BE2C (cell line): Measurements from ENCODE around the gene RASGRP1.
A peak's percentile ranks its signal among the peaks of the same experiment; 100 is the strongest.

Experiments used
- DNase-seq: peaks from one replicate; pipeline ENCODE4 v3.0.0-alpha.2; 2020
- H3K27me3 ChIP-seq: fragments of 250-450 bp; sonication (Bioruptor Pico); 2 replicates; pipeline ENCODE4 v1.5.1; 2020; ENCODE audit warnings: mild to moderate bottlenecking
- H3K36me3 ChIP-seq: fragments of 250-450 bp; sonication (Bioruptor Pico); 2 replicates; pipeline ENCODE4 v1.5.1; 2020; ENCODE audit warnings: mild to moderate bottlenecking
- H3K4me1 ChIP-seq: fragments of 250-450 bp; sonication (Bioruptor Pico); 2 replicates; pipeline ENCODE4 v1.5.1; 2020
- H3K4me3 ChIP-seq: 2 replicates; pipeline ENCODE4 v1.5.1; 2011; ENCODE audit warnings: low read depth, low read length
- H3K9me3 ChIP-seq: fragments of 250-450 bp; sonication (Bioruptor Pico); 2 replicates; pipeline ENCODE4 v1.5.1; 2020
- CTCF ChIP-seq: IDR thresholded peaks from 2 replicates; pipeline ENCODE4 v1.5.1; 2012; ENCODE audit warnings: mild to moderate bottlenecking, low read depth, low read length

The RASGRP1 gene

GRCh38 chr15:38477637-38478036 lies 87.0 kb downstream of the RASGRP1 start:
- Histone ChIP-seq H3K36me3 (peaks cover 47% of the 10 kb centered on the region), H3K9me3 (no peaks in the 10 kb centered on the region), H3K4me1 (no peaks in the 10 kb centered on the region), H3K27me3 (no peaks in the 10 kb centered on the region), H3K4me3 (no peak overlapping the region)
- no peak for TF ChIP-seq CTCF
- no peak for DNase-seq

- Histone ChIP-seq H3K4me3 (no peak overlapping the region), H3K4me1 (no peaks in the 10 kb centered on the region), H3K27me3 (no peaks in the 10 kb centered on the region), H3K9me3 (no peaks in the 10 kb centered on the region), H3K36me3 (peaks cover 36% of the 10 kb centered on the region)
- no peak for TF ChIP-seq CTCF
- DNase-seq = no peak
Observed at GRCh38 chr15:38476120-38476519, 88.5 kb downstream of the RASGRP1 start.

DNA sequence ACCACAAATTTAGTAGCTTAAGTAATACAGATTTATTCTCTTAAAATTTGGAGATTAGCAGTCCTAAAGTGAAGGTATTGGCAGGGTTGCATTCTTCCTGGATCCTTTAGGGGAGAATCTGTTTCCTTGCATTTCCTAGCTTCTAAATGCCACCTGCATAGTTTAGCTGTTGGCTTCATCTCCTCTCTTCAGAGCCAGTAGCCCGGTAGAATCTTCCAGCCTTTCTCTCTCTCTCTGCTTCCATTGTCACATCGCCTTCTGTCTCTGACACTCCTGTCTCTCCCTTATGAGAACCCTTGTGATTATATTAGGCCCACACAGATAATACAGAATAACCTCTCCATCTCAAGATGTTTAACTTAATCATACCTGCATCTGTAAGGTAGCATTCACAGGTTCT lies 89.3 kb downstream of the RASGRP1 start:
- Histone ChIP-seq H3K4me1 (no peaks in the 10 kb centered on the region), H3K4me3 (no peak overlapping the region), H3K9me3 (no peaks in the 10 kb centered on the region), H3K27me3 (no peaks in the 10 kb centered on the region), H3K36me3 (peaks cover 35% of the 10 kb centered on the region)
- DNase-seq = no peak
- TF ChIP-seq CTCF = no peak

- Histone ChIP-seq H3K27me3 (no peaks in the 10 kb centered on the region), H3K4me1 (no peaks in the 10 kb centered on the region), H3K9me3 (no peaks in the 10 kb centered on the region), H3K36me3 (peaks cover 35% of the 10 kb centered on the region), H3K4me3 (no peak overlapping the region)
- TF ChIP-seq CTCF = peak; percentile 82
- DNase-seq = peak; percentile 31
Observed at GRCh38 chr15:38474155-38474757, 90.4 kb downstream of the RASGRP1 start.

DNA sequence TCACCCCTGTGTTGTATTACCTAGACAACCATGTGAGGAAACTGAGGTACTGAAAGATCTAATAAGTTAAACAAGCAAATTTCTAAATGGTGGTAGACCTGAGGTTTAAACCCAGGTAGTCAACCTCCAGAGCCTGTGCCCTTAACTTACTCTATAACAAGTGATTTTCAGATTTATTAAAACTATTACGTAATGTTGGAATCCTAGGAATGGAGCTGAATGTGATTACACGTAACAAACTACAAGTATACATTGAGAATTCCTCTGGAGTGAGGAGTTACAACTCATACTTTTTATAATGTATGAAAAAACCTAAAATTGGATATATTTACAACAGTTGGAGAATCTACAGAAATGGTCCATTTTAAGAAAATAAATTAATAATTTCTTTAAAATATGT lies 92.6 kb downstream of the RASGRP1 start:
- Histone ChIP-seq H3K36me3 (peaks cover 24% of the 10 kb centered on the region), H3K4me3 (no peak overlapping the region), H3K9me3 (no peaks in the 10 kb centered on the region), H3K27me3 (no peaks in the 10 kb centered on the region), H3K4me1 (no peaks in the 10 kb centered on the region)
- no peak for TF ChIP-seq CTCF
- DNase-seq = no peak

DNA sequence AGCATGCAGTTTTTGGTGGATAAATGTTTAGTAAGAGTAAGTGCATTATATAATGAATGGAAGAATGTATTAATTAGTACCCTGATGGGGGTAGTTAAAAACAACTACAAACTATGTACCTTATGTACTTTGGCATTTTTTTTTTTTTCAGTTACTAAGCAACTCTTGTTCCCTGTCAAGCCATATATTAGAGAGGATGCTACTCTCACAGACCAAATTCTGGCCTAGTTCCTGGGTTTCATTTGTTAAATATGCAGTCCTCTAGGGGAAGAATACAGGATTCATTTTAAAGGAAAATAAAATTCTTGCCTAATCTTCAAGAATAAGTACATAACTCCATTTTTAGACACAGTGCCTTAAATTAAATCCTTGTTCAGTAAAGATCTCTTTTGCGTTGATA lies 93.8 kb downstream of the RASGRP1 start:
- peaks cover 16% of the 10 kb centered on the region for H3K36me3 ChIP-seq
- no peaks in the 10 kb centered on the region for H3K9me3 ChIP-seq
- H3K27me3 ChIP-seq = no peaks in the 10 kb centered on the region
- TF ChIP-seq CTCF = no peak
- no peaks in the 10 kb centered on the region for H3K4me1 ChIP-seq
- DNase-seq = no peak
- no peak overlapping the region for H3K4me3 ChIP-seq
